HG02623 (cell line): ENCODE data around the gene FES.
A peak's percentile ranks its signal among the peaks of the same experiment; 100 is the strongest.
"Not testable (repeated sequence)": the region's sequence is repeated elsewhere in the genome, so short reads cannot be mapped to it uniquely, and the experiment has no call there.

Experiments
- ATAC-seq: cut with Tn5 transposase; IDR thresholded peaks from one replicate; pipeline ENCODE4 v1.9.1; 2021; ENCODE audit warnings: moderate library complexity; ENCODE audit not compliant: unreplicated experiment

FES gene

DNA sequence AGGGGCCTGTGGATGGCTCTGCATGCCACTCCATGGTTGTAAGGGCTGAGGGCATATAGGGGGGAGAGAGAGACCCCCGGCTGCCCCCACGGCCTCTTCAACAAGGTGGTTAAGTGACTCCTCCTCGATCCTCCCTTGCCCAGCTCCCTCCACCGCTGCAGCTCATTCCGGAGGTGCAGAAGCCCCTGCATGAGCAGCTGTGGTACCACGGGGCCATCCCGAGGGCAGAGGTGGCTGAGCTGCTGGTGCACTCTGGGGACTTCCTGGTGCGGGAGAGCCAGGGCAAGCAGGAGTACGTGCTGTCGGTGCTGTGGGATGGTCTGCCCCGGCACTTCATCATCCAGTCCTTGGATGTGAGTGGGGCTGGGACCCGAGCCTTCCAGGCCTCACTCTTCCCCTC lies 6.5 kb downstream of the FES start:
- ATAC-seq, result no peak

- no peak for ATAC-seq
These were observed 7.1 kb downstream of the FES start for GRCh38 chr15:90891346-90891949.

DNA sequence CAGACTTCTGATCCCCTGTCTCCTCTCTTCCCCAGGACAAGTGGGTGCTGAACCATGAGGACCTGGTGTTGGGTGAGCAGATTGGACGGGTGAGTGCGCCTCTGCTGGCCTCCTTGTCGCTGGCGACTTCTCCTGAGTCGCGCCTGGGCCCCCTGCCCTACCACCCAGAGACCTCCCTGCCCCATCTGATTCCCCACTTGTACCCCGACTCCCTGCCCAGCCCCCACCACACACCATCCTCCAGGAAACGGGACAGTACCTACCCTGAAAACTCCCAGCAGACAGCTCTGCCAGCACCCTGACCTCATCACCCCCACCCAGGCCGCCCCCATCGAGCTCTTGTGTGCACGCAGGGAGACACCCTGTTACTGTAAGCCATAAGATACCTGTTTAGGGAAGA lies 7.7 kb downstream of the FES start:
- no peak for ATAC-seq

- no peak for ATAC-seq
These were observed 8.3 kb downstream of the FES start for GRCh38 chr15:90892498-90893174.

GRCh38 chr15:90893175-90894090 lies 9.1 kb downstream of the FES start:
- ATAC-seq, result no peak

DNA sequence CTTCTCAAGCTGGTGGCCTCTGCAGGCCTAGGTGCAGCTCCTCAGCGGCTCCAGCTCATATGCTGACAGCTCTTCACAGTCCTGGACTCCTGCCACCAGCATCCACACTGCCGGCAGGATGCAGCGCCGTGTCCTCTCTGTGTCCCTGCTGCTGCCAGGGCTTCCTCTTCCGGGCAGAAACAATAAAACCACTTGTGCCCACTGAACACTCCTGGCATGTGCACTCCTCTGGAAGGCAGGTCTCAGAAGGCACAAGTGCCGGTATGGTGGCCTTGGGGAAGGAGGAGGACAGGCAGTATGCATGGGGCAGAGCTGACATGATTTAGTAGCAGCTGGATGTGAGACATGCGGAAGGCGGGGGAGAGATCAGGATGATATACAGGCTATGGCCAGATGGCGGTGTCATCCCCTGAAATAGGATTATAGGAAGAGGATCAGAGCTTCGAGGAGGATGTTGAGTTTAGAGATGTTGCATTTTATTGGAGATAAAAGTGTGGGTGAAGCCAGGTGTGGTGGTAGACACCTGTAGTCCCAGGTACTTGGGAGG lies 11.3 kb downstream of the FES start:
- no peak for ATAC-seq

- not testable (repeated sequence) for ATAC-seq
These were observed 12.9 kb downstream of the FES start for GRCh38 chr15:90897131-90897655.

DNA sequence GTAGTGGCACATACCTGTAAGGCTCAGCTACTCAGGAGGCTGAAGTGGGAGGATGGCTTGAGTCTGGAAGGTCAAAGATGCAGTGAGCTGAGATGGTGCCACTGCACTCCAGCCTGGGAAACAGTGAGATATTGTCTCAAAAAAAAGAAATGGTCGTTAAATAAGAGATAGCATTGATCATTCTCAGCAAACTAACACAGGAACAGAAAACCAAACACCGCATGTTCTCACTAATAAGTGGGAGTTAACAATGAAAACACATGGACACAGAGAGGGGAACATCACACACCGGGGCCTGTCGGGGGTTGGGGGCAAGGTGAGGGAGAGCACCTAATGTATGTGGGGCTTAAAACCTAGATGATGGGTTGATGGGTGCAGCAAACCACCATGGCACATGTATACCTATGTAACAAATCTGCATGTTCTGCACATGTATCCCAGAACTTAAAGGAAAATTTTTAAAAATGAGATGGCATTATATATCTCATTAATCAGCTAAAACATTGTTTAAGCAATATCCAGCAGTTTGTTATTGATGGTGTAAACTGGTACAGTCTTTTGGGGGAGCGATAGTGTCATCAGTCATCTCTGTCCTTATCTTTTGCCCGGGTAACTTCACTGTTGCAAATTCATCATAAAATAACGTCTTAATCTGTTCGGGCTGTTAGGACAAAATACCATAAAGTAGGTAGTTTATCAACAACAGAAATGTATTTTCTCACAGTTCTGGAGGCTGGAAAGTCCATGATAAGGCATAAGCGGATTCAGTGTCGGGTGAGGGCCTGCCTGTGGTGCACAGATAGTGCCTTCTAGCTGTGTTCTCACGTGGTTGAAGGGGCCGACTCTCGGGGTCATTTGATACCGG lies 17.1 kb downstream of the FES start:
- ATAC-seq, result no peak

DNA sequence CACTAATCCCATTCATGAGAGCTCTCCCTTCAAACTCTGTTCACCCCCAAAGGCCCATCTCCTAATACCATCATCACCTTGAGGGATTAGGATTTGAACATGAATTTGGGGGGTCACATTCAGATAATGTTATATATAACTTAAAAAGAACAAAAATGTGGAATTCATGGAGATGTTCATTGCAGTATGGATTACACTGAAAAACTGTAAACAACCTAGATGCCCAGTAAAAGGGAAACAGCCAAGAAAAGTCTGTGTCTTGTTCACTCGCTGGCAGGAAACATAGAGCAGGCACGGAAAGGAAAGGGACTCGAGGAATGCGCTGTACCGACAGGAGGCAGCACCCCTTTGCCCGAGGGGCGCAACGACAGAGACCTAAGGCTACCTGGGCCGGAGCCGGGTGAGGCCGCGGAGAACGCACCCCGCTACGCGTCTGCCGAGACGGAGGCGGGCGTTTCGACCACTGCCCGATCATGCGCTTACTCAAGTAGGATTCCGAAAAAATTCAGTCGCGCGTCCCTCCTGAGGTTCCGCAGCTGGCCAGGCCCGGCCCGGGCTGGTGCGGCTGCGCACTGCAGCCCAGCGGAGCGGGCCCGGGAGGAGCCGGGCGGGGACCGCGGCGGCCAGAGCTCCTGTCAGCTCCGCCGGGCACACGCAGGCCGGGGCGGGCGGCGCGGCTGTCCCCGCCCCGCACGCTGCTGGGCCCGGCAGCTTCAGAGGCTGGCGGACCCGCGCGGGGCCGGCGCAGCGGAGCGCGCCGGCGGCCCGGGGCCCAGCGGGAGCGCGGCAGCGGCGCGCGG lies 17.9 kb downstream of the FES start:
- peak; percentile 59 for ATAC-seq

GRCh38 chr15:90902840-90903732 lies 18.8 kb downstream of the FES start, which contains the start of gene MAN2A2:
MAN2A2 (plus strand) TSS chr15:90903302; CDS start chr15:90904208, 906 bp downstream.
- peak; percentile 40 for ATAC-seq

DNA sequence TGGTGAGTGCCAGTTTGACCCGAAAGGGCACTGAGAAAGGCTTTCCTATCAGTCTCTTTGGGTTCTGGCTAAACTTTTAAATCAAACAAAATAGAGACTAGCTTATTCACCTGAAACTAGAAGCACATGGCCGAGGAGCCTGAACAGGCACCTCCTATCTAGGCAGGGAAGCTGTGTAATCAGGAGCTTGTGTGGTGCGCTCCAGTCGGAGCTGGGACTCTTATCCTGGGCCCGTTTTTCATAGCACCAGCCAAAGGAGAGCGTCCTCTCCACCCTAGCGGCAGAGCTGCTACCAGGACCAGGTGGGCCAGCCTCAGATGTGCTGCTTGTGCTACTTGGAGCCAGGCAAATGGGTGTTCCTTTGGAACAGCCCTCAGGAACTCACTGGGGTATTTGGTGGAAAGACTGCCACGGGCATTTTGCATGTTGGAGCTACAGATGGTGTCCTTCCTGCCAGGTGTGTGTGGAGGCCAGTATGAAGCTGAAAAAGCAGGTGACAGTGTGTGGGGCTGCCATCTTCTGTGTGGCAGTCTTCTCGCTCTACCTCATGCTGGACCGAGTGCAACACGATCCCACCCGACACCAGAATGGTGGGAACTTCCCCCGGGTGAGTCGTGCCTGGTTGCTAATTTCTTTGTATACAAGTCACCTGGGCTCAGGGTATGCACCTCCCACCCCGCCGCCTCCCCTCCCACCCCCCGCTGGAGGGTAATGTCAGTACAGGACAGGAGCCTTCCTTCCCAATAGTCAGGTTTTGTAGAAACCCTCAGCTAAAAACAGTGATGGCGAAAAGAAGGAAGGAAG lies 19.6 kb downstream of the FES start:
- no peak for ATAC-seq

GRCh38 chr15:90904746-90905145 lies 20.4 kb downstream of the FES start:
- no peak for ATAC-seq

GRCh38 chr15:90905306-90906180 lies 21.2 kb downstream of the FES start:
- ATAC-seq, result no peak

GRCh38 chr15:90906181-90906849 lies 22.0 kb downstream of the FES start:
- no peak for ATAC-seq

DNA sequence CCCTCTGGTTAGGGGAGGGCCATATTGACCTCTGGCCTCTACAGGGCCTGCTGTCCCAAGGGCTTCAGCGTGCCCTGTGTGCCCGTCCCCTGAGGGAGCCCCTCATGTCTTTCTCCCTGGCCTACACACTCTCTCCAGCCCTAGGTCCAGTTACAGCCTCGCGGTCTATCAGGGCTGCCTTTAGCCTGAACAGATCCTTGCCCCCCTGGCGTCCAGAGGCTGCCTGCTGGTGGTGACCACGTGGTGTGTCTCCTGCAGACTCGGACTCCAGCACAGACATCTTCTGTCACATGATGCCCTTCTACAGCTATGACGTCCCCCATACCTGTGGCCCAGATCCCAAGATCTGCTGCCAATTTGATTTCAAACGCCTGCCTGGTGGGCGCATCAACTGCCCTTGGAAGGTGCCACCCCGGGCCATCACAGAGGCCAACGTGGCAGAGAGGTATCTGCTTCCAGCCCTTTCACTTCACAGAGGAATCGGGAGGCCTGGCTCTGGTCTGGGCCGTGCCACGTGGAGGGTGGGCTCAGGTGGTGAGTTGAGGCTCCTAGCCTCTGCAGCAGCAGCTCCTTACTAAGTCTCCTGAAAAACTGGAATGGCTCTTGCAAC lies 22.9 kb downstream of the FES start:
- ATAC-seq, result no peak
